GM18870 (cell line): ENCODE data around the gene TKTL1.
"Not testable (repeated sequence)": the region's sequence is repeated elsewhere in the genome, so short reads cannot be mapped to it uniquely, and the experiment has no call there.

ENCODE experiments used
- ATAC-seq: cut with Tn5 transposase; IDR thresholded peaks from one replicate; pipeline ENCODE4 v1.9.1; 2021; ENCODE audit warnings: moderate library complexity; ENCODE audit not compliant: unreplicated experiment

Gene TKTL1, protein sequence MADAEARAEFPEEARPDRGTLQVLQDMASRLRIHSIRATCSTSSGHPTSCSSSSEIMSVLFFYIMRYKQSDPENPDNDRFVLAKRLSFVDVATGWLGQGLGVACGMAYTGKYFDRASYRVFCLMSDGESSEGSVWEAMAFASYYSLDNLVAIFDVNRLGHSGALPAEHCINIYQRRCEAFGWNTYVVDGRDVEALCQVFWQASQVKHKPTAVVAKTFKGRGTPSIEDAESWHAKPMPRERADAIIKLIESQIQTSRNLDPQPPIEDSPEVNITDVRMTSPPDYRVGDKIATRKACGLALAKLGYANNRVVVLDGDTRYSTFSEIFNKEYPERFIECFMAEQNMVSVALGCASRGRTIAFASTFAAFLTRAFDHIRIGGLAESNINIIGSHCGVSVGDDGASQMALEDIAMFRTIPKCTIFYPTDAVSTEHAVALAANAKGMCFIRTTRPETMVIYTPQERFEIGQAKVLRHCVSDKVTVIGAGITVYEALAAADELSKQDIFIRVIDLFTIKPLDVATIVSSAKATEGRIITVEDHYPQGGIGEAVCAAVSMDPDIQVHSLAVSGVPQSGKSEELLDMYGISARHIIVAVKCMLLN

GRCh38 chrX:154295664-154296310 is at the start of gene TKTL1:
Gene TKTL1 (plus strand): TSS chrX:154295795. CDS start chrX:154295860, 65 bp downstream.
- ATAC-seq: no peak

DNA sequence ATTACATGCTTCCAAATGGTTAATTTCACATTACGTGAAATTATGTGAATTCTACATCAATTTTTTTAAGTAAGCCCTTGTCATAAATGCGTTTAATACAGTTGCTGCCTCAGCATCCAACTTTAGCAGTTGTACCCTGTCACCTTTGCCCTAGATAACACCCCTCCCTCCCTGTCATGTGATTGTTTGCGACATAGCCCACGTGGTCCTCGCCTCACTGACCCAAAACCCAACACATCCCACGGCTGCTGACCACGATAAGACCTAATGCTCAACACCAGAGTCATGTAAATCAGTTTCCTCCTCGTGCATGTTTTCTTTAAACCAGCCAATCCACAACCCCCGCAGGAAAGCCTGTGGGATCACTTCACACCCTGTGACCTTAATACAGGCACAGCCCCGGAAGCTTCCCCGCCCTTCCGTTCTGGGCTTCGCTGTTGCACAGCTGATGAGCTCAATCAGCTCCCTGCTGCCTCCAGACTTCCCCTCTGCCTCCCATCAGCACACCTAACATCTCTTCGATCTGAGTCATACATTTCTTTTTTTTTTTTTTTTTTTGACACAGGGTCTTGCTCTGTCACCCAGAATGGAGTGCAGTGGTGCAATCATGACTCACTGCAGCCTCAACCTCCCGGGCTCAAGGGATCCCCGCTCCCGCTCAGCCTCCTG is 48.1 kb upstream of the TKTL1 start:
- ATAC-seq: peak; percentile 50

DNA sequence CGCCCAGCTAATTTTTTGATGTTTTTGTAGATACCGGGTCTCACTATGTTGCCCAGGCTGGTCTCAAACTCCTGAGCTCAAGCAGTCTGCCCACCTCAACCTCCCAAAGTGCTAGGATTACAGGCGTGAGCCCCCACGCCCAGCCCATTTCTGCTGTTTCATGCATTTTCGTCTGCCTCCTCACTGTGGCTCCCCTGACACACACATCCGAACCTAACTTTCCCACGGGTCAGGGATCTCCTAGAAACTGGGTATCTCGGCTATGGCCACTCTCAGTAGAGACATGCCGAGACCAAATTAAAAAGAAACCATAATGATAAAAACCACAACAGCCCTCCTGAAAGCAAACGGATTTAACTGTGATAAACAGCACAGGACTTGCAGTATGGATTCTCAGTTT is 47.5 kb upstream of the TKTL1 start:
- ATAC-seq: not testable (repeated sequence)

- not testable (repeated sequence) for ATAC-seq
Measured at GRCh38 chrX:154257282-154257681, 38.3 kb upstream of the TKTL1 start, which contains the start of gene OPN1MW3. Gene OPN1MW3 (plus strand): TSS chrX:154257582. CDS start chrX:154257620, 38 bp downstream.

- not testable (repeated sequence) for ATAC-seq
Measured at GRCh38 chrX:154258711-154259110, 36.9 kb upstream of the TKTL1 start.

DNA sequence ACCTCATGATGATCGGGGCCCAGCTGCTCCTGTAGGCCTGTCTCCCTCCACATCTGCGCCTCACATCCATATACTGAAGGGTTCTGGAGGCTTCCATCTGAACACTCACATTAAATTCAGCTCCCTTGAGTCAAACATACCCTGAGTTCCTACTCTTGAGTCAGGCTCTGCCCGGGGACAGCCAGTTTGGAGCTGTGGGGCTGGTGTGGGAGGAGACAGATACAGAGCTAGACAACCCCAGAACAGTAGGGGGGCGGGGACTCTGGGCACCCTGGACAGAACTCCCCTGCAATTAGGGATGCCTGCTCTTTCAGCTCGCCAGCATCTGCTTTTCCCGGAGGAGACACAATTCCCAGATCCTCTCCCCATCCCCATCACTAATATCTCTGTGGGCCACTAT is 32.5 kb upstream of the TKTL1 start:
- not testable (repeated sequence) for ATAC-seq

- ATAC-seq: not testable (repeated sequence)
Measured at GRCh38 chrX:154269245-154269644, 26.4 kb upstream of the TKTL1 start.

- not testable (repeated sequence) for ATAC-seq
Measured at GRCh38 chrX:154284489-154285338, 10.9 kb upstream of the TKTL1 start.

DNA sequence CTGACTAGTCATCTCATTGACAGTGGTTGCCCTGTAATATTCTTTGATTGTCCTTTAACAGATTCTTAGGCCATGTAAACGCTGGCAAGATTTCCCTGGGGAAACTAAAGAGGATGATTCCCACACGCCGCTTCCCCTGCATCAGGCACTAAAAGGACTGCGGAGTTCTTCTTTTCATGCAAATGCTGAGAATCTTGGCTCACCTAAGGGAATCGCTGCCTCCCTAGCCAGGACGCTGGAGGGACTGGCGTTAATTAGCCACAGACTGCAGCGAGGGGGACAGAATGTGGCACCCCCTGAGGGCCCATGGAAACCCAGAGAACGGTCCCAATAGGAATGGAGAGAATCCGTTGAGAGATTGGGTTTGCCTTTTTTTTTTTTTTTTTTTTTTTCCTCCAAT is 9.2 kb upstream of the TKTL1 start:
- not testable (repeated sequence) for ATAC-seq

DNA sequence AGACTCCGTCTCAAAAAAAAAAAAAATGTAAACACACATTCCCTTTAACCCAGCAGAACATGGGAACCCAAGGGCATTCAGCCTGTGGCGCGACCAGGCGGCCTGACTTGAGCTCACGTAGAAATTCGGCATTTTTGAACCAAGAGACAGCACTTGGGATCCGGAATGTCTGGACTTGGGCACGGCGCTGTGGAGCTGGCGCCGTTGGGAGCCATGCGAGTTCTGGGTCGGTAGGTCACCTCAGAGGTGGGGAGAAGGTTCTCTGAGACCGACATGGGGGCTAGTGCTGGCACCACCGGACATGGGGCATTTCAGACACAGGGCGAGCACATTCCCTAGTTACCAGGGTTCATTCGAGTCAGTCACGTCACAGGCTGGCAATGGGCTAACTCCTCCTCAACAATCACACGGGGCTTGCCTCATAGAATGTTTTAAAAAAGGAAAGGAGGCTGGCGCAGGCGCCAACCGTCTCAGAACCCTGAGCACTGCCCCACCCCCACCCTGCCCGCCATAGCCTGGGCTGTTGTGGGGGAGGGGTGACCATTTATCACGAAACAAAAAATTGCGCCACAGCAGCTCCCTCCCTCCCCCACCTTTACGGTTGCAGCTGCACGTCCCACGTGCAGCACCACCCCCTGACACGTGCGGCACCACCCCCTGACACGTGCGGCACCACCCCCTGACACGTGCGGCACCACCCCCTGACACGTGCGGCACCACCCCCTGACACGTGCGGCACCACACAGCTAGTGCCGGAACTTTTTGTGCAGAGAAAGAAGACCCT is 612 bp upstream of the TKTL1 start, which contains the start of gene TEX28:
TEX28 (minus strand) TSS at position 334 of the 784 bp plus-strand sequence. CDS start 3,007 bp downstream, outside the sequence.
- no peak for ATAC-seq

DNA sequence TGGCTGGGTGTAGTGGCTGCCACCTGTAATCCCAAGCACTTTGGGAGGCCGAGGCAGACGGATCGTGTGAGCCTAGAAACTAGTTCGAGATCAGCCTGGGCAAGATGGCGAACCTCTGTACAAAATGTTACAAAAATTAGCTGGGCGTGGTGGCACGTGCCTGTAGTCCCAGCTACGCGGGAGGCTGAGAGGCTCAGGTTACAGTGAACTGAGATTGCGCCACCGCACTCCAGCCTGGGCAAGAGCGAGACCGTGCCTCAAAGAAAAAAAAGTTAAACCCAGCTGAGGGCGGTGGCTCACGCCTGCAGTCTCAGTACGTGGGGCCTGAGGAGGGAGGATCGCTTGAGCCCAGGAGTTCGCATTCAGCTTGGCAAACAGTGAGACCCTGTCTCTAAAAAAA is 1.1 kb downstream of the TKTL1 start:
- no peak for ATAC-seq

- ATAC-seq: no peak
Measured at GRCh38 chrX:154298312-154298711, 2.7 kb downstream of the TKTL1 start.

DNA sequence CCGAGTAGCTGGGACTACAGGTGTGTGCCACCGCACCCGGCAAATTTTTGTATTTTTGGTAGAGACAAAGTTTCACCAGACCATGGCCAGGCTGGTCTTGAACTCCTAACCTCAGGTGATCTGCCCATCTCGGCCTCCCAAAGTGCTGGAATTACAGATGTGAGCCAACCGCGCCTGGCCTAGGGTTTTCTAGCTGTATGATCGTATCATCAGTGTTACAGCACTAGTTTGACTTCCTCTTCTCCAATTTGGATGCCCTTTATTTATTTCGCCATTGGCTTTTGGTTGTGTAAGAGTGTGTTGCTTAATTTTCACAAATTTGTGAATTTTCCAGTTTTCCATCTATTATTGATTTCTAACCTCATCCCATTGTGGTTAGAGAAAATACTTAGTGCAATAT is 5.2 kb downstream of the TKTL1 start:
- no peak for ATAC-seq

DNA sequence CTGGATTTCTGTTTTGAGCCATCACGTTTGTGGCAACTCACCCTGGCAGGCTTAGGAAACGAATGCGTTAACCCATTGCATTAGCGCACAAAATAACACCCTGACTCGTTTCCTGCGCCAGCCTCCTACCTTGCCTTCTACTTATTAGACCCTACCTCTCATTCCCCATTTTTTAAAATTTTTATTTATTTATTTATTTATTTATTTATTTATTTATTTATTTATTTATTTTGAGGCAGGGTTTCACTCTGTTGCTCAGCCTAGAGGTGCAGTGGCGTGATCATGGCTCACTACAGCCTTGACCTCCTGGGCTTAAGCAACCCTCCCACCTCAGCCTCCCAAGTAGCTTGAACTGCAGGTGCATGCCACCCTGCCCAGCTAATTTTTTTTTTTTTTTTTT is 7.4 kb downstream of the TKTL1 start:
- ATAC-seq: not testable (repeated sequence)

GRCh38 chrX:154303476-154303875 is 7.9 kb downstream of the TKTL1 start:
- ATAC-seq: no peak

- no peak for ATAC-seq
Measured at GRCh38 chrX:154304846-154305245, 9.3 kb downstream of the TKTL1 start.

- ATAC-seq: no peak
Measured at GRCh38 chrX:154305541-154306205, 10.1 kb downstream of the TKTL1 start.

DNA sequence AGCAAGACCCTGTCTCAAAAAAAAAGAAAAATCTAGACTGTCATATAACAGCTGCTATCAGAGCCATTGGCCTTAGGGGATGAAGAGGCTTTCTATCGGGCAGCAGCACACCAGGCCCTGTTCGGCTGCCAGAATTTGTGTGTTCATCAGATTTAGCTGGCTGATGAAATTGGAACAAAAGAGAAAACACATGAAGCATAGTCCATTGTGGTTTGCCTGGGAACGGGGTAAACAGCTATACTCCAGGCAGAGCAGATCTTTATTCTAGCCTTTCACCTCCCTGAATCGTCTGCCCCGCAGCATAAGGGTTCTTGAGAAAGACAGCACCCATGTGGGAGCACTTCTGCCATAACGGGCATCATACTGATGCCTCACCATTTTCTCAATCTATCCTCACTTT is 11.6 kb downstream of the TKTL1 start:
- ATAC-seq: no peak
